CD4-positive, alpha-beta T cell treated with Interleukin-21 for 1 hour (primary cell): Measurements from ENCODE around the gene CDC25C.
"Not testable (repeated sequence)": the region's sequence is repeated elsewhere in the genome, so short reads cannot be mapped to it uniquely, and the experiment has no call there.

Experiments
- DNase-seq: peaks from one replicate; pipeline ENCODE4 v3.0.0-alpha.2; 2020

Gene CDC25C

DNA sequence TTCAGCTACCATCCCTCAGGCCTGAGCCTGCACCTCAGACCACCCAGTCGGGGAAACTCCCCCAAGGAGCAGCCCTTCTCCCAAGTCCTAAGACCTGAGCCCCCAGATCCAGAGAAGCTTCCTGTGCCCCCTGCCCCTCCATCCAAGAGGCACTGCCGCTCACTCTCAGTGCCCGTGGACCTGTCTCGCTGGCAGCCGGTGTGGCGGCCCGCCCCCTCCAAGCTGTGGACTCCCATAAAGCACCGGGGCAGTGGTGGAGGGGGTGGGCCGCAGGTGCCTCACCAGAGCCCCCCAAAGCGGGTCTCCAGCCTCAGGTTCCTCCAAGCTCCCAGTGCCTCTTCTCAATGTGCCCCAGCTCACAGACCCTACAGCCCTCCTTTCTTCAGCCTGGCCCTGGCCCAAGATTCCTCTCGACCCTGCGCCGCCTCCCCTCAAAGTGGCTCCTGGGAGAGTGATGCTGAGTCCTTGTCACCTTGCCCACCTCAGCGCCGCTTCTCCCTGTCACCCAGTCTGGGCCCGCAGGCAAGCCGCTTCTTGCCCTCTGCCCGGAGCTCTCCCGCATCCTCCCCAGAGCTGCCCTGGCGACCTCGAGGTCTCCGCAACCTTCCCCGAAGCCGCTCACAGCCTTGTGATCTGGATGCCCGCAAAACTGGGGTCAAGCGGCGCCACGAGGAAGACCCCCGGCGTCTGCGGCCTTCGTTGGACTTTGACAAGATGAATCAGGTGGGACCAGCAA is 13.5 kb upstream of the CDC25C start:
- DNase-seq, result no peak

DNA sequence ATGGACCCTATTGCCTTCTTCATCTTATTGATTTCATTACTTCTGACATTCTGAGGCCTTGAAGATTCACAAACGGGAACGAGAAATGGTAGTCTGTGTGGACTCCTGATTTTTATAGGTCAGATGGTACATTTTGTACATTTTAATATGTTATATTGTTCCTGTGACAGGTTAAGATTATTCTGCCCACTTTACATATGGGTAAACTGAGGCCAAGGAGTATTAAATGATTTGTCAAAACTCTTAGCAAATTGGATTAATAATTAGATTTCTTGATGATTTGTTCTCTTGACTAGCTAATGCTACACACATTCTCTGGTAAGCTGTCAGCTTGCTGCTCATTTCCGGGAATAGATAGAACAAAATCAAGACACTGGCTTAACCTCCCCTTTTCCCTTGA is 8.4 kb upstream of the CDC25C start:
- DNase-seq, result no peak

DNA sequence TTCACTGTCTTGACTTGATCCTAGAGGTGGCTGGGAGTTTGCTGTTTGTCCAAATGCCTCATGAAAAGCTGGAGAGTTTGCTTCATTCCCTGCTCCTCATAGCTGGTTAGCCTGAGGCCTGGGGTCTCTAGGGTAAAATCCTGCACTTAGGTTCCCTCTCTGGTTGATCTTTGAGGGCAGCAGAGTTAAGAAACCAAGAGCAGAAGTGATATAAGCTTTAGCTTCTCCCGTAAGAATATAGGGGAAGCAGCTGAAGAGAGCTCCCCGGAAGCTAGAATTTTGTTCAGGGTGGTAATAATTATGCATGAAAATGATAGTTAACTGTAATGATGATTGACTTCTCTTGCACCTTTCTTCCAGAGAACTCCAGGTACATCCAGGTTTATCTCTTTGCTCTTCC is 7.9 kb upstream of the CDC25C start:
- no peak for DNase-seq

DNA sequence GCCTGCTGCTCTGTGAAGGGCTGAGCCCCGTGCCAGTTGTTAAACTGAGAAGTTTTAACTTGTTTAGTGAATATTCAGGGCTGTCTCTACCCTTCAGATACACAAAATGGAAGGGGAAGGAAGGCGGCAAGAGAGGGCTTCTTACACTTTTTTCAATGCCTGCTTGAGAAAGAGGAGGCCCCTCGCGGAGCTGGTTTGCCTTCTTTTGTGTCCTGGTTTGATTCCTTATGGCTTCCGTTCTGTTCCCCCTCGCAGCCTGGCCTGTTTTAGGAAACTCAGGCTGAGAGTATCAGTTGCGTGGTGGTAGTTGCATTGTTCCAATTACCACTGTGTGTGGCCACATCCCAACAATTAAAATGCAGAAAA is 7.5 kb upstream of the CDC25C start:
- no peak for DNase-seq

DNA sequence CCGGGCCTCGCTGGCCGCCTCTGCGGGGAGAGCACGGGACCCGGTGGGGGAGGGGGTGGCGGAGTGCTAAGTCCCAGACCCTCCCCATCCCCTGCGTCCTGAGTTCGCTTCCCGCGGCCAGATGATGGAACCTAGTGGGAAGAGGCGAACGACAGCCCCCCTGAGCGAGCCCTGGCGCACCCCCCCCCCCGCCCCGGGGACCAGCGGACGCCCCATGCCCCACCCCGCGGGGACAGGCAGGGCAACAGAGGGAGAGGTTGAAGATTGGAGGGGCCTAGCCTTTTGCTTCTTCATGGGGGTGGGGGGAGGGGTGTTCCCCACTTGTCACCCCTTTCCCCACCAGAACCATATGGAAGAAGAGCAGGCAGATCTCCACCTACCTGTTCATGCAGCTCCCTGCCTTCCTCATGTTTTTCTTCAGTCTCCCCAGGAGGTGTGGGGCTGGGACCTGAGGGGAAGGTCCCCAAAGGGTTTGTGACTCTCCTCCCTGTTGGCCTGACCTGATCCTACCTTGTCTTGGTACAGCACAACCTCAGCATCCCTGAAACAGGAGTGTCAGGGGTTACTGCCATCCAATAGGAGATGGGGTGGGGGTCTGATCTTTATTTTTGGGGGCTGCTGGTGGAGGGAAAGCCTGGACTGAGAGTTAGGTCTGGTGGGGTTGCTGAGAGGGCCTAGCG is 6.9 kb upstream of the CDC25C start:
- no peak for DNase-seq

DNA sequence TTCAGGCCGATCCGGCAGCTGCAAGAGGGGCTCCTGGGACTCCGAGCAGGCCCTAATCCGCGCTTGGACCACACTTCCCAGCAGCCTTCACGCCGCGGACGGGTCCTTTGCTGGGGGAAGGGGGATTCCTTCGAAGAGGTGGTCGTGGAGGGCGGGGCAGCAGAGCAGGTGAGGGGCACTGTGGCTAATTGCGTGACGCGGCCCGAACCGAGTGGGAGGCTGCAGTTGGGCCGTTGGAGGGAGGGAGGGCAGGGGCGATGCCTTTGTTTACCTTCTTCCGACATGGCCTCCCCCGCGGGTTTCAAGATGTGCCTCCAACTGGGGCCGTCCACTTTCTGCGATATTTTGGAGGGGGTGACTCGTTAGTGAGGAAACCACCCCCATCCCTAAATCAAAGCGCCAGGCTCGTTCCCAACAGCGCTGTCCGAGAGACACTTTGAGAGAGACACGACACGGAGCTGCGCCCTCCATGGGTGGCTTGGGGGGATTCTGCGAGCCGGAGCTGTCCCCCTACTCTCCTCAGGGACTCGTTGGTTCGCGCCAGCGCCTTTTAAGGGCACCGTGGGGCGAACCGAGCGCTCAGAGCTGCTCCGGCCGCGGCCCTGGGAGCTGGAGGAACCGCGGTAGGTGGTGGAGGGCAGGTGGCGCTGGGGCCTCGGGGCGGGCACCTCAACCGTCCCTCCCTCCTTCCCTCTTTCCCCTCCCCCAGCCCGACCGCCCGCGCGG is 6.2 kb upstream of the CDC25C start, which contains the start of gene FAM53C:
Gene FAM53C (plus strand): TSS at position 582 of the 726 bp plus-strand sequence. CDS start 3,070 bp downstream, outside the sequence.
- DNase-seq, result peak; percentile 94

DNA sequence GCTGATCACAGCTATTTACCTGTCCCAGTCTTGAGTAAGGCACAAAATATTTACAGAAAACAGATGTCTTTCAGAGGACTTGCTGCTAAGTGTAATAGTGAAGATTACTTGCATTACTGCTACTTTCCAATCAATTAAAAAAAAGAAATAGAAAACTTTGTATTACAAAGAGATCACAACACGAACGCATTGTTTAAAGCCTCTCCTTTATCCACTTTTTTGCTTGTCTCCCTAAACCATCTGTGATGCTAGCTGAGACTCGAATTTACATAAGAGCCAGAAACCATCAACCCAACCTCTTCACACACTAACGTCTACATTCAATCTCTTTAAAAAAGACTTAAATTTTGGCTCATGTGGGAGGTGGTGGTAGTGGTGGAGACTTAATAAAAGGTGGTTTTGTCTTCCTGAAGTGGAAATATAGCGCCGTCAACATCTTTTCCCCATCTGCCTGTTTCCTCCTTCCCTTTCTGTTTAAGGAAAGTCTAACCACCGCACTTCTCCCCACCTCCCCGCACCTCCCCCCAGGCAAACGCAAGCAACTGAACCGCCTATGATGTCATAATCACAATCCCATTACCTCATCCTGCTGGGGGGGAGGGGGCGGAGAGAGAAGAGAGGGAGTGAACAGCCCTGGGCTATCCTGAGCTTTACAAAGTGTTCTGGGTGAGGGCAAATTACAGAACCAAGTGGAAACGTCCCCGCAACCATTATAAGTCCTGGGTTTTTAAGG is 5.5 kb upstream of the CDC25C start:
- peak; percentile 86 for DNase-seq

DNA sequence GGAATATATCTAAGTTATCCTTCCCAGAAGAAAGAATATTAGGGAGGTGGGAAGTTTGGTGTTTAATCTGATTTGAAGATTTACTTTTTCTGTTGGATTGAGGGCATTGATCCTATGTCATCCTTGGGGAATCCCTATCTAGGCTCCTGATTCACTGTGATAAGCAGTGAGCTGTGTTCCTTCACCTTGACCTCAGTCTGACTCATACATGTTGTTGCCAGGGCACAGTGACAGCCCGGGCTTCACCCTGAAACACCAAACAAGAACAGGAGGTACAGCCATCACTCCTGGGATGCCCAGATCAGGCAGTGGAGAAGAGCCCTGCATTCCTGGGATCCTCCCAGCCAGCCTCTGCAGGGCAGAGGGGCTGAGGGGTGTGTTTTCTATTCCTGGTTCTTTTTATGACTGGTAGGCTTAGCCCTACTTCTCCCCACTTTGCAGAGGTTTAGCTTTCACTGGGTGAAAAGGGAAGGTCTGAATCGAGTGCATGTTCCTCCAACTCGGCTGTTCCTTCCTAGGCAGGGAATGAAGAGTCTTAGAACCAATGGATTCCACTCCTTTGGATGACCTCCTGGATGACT is 3.4 kb upstream of the CDC25C start:
- no peak for DNase-seq

DNA sequence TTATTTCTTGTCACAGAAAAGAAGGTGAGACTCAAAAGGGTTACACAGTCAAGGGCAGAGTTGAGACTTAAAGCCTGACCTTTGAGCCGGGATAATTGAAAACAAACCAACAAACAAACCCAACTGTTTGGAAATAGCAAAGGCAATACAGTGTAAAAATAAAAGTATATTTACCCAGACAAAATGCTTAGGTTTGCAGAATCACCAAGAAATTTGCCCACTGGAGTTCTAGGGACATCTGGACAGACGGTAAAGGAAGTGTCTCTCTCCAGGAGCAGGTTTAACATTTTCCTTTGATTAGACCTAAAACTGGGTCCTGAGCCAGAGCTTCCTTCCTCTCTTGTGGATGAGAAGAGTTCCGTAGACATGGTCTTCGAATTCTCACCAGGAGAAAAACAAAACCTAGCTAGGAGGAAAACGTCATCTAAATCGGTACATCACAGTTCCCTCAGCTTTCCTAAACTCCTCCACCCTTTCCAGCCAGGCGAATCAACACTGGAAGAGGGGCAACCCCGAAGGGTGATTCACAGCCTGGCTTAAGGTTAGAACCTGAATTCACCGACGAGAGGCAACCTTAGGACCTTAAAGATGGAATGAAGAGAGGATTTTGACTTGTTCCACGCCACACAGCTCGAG is 673 bp downstream of the CDC25C start:
- no peak for DNase-seq

DNA sequence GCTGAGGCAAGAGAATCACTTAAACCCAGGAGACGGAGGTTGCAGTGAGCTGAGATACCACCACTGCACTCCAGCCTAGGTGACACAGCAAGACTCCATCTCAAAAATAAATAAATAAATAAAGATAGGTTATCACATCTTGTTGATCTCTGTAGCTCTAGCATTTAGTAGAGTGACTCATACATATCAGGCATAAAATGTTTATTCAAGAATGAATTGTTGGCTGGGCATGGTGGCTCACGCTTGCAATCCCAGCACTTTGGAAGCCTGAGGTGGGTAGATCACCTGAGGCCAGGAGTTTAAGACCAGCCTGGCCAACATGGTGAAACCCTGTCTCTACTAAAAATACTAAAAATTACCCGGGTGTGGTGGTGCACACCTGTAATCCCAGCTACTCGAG is 13.4 kb downstream of the CDC25C start:
- DNase-seq, result not testable (repeated sequence)

DNA sequence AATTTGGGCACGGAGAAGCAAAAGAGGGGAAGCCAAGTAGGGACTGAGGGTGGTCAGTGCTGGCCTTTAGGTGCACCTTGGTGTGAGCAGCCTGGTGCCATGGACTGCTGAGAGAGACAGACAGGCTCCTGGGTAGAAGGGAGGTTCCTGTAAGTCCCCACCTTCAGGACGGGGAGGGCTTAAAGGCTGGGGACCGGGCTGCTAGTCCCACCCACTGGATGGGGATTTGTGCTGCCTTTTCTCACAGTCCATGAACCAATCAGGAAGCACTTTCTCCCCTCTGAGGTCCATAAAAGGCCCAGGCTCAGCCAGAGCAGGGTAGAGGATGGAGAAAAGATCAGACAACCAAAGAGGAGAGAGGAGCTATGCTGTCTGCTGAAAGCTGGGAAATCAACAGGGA is 15.2 kb downstream of the CDC25C start:
- DNase-seq, result no peak

DNA sequence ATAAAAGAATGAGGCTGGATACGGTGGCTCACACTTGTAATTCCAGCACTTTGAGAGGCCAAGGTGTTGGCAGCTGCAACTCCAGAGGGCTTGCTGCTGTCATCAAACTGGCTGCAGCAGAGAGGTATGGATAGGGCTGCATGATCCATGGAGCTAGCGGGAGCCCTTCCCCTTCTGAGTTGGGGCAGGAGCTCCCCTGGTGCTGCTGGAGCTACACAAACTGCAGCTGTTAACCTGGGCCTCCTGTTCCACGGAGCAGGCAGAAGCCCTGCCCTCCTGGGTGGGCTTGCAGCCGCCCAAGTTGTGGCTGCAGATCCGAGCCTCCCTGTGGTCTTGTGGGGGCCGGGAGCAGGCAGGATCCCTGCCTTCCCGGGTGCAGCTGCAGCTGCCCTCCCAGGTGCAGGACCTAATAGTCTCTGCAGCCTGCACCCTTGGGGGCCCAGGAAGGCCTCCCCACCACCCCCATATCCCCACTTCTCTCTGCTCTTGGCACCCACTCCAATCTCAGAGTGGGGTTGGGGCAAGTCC is 15.8 kb downstream of the CDC25C start:
- DNase-seq, result no peak

DNA sequence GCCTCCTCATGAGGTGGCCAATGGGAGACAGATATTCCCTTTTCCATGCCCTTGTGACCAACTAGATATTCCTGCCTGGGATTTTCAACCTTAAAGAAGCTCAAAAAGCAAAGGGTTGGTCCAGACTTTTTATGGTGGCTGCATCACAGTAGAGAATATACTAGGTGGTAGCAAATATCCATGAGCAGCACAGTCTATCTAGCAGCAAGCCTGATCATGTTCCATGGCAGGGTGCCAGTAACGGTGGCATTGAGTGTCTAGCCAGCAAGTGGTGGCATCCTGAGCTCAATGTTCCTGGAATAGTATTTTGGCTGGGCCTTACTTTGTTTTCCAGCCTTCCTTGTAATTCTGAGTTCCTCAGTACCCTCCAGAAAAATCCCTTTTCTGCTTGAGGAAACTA is 25.8 kb downstream of the CDC25C start:
- DNase-seq, result no peak

DNA sequence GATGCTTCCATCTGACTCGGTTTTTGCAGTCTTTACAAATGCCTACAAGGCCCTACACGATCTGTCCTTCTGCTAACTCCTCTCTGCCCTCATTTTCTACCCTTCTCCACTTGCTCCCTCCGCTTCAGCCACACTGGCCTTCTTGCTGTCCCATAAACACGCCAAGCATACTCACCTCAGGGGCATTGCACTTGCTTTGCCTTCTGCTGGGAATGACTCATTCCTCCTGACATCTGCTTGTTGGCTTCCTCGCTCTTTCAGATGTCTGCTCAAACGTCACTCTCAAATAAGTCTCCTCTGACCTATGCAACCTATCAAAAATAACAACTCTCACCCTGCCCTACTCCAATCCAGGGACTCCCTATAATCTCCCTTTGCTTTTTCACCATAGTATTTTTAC is 28.2 kb downstream of the CDC25C start:
- DNase-seq, result no peak

DNA sequence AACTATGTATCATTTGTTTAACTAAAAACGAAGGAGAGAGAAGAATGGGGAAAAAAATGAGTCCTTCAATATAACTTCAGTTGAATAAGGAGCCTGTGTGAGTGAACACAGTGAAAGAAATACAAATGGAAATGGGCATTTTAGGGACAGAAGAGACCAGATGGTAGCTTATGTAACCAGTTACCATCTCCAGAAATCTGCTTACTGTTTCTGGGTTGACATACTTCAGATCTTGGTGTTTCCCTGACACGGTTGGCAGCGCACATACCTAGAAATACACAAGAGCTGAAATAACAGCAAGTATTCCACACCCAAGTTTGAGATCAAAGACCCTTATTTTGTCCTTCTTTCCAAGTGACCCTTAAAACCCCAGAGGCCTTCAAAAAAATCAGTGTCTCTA is 42.3 kb downstream of the CDC25C start:
- no peak for DNase-seq

DNA sequence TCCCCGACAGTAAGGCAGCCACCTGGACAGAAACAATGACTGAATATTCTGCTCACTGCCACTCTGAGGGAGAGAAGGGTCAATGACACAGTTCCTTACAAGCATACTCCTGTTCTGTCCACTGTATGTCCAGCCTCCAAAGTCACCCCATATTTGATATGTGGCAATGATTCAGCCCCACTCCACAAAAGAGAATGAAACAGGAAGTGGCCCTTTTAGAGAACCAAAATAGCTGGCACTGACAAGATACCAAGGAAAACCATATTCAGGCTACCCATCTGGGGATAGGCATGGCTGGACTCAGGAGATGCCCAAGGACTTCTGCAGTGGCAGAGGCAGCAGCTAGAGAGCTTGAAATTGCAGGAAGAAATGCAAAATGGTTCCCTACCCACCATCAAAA is 44.4 kb downstream of the CDC25C start:
- DNase-seq, result no peak

DNA sequence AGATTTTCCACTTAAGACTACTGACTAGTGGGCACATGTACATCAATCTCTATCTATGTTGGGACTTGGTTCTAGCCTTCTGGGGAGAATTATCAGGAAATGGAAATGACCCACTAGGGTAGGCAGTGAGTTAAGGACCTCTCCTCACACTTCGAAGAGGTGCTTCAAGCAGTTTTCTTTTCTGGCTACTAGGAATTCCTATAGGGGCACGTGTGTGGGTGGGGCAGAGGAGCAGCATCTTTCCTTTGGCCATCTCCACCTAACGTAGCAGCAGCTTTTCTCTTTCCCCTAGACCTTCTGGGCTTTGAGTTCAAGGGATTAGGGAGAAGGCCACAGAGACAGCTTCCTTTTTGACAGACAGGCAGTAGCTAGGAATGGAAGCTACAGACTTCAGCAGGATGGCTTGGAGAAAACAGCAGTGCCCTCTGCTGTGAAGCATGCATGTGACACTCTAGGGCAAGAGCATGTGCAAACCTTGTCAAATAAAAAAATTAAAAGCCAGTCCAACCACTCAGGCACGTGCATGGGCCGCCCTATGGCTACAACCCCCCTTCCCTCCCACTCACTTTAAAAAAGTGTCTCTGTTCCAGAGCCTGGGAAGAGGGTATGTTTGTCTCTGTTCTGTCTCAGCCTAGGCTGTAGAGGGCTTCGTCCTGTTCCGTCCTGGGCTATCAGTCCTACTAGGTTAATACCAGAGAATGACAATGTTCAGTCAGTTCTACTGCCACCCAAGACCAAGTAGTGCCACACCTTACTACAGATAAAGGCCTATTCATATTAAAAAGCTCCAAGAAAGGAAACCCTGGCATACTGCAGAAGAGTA is 48.5 kb downstream of the CDC25C start:
- no peak for DNase-seq

DNA sequence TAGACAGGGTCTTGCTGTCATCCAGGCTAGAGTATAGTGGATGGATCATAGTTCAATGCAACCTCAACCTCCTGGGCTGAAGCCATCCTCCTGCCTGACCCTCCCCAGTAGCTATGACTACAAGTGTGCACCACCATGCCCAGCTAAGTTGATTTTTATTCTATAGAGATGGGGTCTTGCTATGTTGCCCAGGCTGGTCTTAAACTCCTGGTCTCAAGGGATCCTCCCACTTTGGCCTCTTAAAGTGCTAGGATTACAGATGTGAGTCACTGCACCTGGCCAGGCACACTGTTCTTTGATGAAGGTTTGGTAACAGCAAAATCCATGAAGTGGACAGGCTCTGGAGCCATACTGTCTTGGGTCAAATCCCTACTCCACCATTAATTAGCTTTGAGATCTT is 50.7 kb downstream of the CDC25C start:
- DNase-seq, result no peak

DNA sequence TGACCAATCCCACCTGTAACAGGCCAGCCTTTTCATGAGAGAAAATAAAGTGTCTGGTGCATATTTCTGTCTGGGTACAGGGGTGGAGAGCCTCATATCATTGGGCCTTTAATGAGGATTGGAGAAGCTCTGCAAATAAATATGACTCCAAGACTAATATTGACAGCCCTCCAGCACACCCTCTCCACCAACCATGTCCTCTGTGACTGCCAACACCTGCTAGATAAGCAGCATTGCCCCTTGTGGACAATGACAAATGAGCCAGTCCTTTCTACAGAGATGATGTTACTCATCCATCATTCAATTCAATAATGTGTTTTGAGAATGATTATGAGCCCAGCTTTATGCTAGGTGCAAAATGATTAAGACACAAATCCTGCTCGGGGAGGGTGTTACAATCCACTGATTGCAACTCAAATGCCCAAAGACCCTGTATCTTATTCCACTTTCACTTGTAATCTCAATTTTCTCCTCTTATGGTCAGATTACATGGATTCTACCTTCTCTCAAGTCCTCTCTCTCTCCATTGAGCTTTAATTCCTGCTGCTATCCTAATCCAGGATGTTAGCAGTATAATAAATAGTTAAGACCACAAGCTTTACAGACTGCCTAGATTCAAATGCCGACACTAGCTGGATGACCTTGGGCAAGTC is 55.1 kb downstream of the CDC25C start:
- no peak for DNase-seq

DNA sequence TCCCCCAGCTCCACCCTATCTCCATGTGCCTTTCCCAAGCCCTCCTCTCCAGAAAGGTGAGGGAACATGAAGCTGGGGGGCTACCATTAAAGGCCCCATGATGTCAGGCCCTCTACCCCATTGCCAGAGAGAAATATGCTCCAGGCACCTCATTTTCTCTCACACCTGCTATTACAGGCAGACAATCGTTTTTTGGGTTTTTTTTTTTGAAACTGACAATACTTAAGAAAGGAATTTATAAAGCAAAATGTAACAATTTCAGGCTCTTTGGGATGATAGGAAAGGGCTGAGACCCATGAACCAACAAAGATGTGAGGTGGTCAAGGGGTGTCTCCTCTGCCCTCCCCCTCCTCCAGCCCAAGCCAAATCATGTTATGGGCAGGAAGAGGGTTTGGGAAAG is 55.7 kb downstream of the CDC25C start:
- DNase-seq, result no peak

DNA sequence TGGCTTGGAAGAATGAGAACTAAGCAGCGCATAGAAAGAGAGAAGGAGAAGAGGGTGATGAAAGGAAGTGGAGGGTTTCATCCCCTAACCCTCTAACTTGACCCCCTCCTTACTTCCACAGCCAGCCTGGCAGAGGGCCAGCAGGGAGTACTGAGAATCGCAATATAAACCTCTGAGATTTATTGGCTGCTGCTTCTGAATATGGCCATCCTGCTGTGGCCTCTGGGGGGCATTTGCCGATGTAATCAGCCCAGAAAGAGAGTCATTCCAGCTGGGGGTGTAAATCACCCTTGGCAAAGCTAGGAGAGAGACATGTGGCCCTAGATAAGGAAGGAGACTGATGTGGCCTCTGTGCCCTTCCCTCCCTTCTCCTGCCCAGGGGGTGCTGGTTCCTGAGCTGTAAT is 56.2 kb downstream of the CDC25C start:
- DNase-seq, result no peak
